Activated naive CD8-positive, alpha-beta T cell treated with anti-CD3 and anti-CD28 coated beads for 36 hours (primary cell): Measurements from ENCODE around the gene SLC6A9. TPM values are rescaled to one million over a fixed set of nuclear protein-coding genes. Genes with fewer than 3 reads are reported as not detected.

Experiments used
- DNase-seq: peaks from one replicate; pipeline ENCODE4 v3.0.0; 2021
- H3K27ac Mint-ChIP-seq: one replicate; pipeline ENCODE4 v1.8.0; 2022; ENCODE audit warnings: mild to moderate bottlenecking, moderate library complexity, mixed read lengths
- H3K27me3 Mint-ChIP-seq: one replicate; pipeline ENCODE4 v1.8.0; 2022; ENCODE audit warnings: mild to moderate bottlenecking, mixed read lengths
- H3K36me3 Mint-ChIP-seq: one replicate; pipeline ENCODE4 v1.8.0; 2021; ENCODE audit warnings: mild to moderate bottlenecking, mixed read lengths
- H3K4me1 Mint-ChIP-seq: one replicate; pipeline ENCODE4 v1.8.0; 2021; ENCODE audit warnings: mixed read lengths
- H3K4me3 Mint-ChIP-seq: one replicate; pipeline ENCODE4 v1.8.0; 2022; ENCODE audit warnings: mild to moderate bottlenecking, moderate library complexity, mixed read lengths
- H3K9me3 Mint-ChIP-seq: one replicate; pipeline ENCODE4 v1.8.0; 2022; ENCODE audit warnings: mixed read lengths
- total RNA-seq, 2 experiments: library from RNA; stranded (reverse); gene quantifications; one replicate each; pipeline ENCODE4 v1.2.3, GENCODE V29; 2021

Gene SLC6A9
- total RNA-seq, 2 experiments from 2014 or later = 13.5 to 14.8 TPM

DNA sequence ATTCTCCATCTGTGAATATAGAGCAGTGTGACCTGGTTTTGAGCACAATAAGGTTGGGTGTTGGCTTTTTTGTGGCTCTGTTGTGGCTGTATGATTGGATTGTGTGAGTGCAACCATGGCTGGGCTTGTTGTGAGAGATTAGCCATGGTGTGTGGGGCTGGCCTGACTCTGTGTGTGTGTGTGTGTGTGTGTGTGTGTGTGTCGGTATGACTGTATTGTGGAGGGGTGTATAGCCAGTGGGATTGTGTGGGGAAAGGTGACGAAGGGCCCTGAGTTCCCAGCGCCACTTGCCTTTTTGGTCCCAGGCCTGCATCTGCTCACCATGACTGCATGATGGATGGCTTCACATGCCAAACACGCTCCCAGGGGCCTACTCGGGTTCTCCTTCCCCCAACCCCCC is 5.9 kb upstream of the SLC6A9 start:
- H3K4me1 Mint-ChIP-seq = peaks cover 9% of the 10 kb centered on the region
- H3K36me3 Mint-ChIP-seq = no peaks in the 10 kb centered on the region
- H3K27ac Mint-ChIP-seq = no peak overlapping the region
- no peak for DNase-seq
- H3K9me3 Mint-ChIP-seq = no peaks in the 10 kb centered on the region
- H3K4me3 Mint-ChIP-seq = no peak overlapping the region
- no peaks in the 10 kb centered on the region for H3K27me3 Mint-ChIP-seq

DNA sequence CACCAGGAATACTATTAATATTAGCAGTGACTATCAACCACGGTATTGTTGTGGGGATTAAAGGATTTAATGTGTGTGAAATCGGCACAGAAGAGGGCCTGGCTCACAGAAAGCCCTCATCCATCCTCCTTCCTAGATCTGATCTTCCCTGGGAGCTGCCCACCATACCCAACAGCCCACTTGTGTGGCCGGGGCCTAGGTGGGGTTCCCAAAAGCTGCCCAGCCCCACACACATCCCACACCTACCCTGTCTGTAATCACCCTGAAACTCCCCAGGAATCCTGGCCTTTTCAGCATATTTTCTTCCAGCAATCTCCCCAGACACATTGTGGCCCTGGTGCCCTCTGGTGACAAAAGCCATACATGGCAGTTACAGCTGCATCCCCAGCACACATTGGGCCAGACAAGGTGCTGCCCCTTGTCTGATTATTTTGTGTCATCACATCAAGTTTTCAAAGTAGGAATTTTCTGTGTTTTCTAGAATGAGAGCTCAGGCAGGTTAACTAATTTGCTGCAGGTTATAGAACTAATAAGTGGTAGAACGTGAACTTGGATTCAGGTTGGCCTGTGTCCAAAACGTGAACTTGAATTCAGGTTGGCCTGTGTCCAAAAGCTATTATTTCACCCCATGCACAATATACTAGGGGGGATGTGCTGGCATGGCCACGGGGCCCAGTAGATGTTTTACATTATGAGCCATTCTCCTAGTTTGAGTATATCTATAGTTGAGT is 5.3 kb upstream of the SLC6A9 start:
- Mint-ChIP-seq H3K27ac (no peak overlapping the region), H3K27me3 (no peaks in the 10 kb centered on the region), H3K9me3 (no peaks in the 10 kb centered on the region), H3K36me3 (no peaks in the 10 kb centered on the region), H3K4me3 (no peak overlapping the region), H3K4me1 (peaks cover 9% of the 10 kb centered on the region)
- peak; percentile 68 for DNase-seq

DNA sequence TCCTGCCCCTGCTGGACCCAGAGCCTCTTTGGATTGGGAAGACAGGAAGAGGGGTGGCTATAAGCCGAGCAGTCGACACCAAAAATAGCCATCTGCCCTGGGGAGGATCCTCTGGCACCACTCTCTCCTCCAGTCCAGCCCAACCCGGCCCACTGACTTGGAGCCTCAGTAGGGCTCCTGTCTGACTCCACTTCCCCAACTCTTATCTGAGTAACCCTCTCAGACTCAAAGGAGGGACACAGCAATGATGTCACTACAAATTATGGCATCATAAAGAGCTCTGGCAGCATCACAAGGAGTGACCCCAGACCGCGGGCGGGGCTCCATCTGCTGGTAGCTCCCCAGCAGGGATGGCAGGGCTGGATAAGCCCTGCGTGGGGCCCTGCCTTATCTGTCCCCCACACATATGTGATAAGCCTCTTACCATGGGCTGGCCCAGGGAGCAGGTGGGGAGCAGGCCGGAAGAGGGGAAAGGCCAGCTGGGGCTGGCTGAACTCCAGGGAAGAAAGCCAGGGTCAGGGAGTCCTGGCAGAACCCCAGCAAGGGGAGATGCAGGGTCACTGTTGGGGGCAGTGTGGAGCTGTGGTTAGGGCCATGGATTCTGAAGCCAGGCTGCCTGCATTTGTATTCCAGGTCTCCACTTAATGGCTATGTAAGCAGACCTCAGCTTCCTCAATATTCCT is 4.6 kb upstream of the SLC6A9 start:
- Mint-ChIP-seq H3K27me3 (no peaks in the 10 kb centered on the region), H3K4me3 (no peak overlapping the region), H3K9me3 (no peaks in the 10 kb centered on the region), H3K36me3 (no peaks in the 10 kb centered on the region), H3K27ac (no peak overlapping the region), H3K4me1 (peaks cover 13% of the 10 kb centered on the region)
- DNase-seq = peak; percentile 14

DNA sequence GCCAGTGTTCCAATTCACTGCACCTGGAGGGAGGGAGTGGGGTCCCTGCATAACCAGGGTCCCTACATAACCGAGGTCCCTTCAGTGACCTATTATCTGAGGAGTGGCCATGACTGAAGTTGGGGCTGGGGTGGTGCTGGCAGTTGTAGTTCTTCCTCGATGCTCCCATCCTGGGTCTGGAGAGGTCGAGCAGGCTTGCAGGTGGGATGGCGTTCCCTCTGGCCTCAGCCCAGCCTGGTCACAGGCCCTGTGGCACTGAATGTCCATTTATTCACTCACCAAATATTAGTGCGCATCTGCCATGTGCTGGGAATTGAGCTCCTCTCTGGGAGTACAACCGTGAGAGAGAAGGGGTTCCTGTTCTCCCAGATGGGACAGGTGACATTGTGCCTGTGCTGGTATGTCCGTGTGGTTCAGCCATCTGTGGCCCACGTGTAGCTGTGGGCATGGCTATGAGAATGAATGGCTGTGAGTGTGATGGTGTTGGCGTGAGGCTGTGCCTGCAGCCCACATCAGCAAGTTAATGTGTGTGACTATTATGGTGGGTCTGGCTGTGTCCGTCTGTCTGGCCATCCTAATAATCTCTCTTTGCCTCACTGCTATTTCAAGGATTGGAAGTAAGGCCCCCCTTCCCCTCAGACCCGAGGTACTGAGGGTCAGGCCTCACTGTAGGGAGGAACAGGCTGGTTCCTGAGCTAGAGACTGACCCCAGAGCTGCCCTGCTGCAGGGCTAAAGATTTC is 3.9 kb upstream of the SLC6A9 start:
- no peaks in the 10 kb centered on the region for H3K36me3 Mint-ChIP-seq
- no peak overlapping the region for H3K27ac Mint-ChIP-seq
- H3K27me3 Mint-ChIP-seq = no peaks in the 10 kb centered on the region
- peaks cover 13% of the 10 kb centered on the region for H3K4me1 Mint-ChIP-seq
- no peaks in the 10 kb centered on the region for H3K9me3 Mint-ChIP-seq
- no peak overlapping the region for H3K4me3 Mint-ChIP-seq
- DNase-seq = no peak

- no peak overlapping the region for H3K27ac Mint-ChIP-seq
- H3K27me3 Mint-ChIP-seq = no peaks in the 10 kb centered on the region
- peaks cover 17% of the 10 kb centered on the region for H3K4me1 Mint-ChIP-seq
- H3K9me3 Mint-ChIP-seq = no peaks in the 10 kb centered on the region
- no peaks in the 10 kb centered on the region for H3K36me3 Mint-ChIP-seq
- no peak overlapping the region for H3K4me3 Mint-ChIP-seq
- DNase-seq = no peak
Observed at GRCh38 chr1:44034423-44034822, 3.2 kb upstream of the SLC6A9 start.

GRCh38 chr1:44033756-44034155 is 2.5 kb upstream of the SLC6A9 start:
- no peak overlapping the region for H3K27ac Mint-ChIP-seq
- DNase-seq = no peak
- H3K9me3 Mint-ChIP-seq = no peaks in the 10 kb centered on the region
- peaks cover 23% of the 10 kb centered on the region for H3K4me1 Mint-ChIP-seq
- no peaks in the 10 kb centered on the region for H3K27me3 Mint-ChIP-seq
- H3K4me3 Mint-ChIP-seq = no peak overlapping the region
- H3K36me3 Mint-ChIP-seq = peaks cover 3% of the 10 kb centered on the region

DNA sequence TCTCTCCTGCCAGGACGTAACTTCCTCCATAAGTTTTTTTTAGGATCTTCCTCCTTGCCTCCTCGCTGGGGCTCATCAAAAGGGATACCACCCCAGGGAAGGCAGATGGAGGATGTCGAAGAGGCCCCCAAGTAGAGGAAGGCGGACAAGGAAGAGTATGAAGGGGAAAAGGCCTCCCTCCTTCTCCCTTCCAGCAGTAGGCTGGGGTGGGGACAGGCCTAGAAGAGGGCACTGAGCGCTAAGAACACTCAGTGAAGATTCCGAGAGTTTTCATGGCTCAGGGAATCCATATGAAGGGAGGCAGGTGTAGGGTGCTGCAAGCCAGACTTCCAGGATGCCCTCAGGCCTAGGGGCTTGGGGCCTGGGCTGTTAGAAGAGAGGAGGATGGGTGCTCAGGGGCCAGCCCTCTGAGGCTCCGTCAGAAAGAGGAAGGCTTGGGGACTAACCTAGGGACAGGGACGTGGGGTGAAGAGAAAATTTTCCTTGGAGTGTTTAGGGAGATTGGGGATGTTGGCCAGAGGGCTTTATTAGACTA is 1.8 kb upstream of the SLC6A9 start:
- H3K27ac Mint-ChIP-seq = no peak overlapping the region
- no peaks in the 10 kb centered on the region for H3K27me3 Mint-ChIP-seq
- H3K9me3 Mint-ChIP-seq = no peaks in the 10 kb centered on the region
- no peak overlapping the region for H3K4me3 Mint-ChIP-seq
- H3K4me1 Mint-ChIP-seq = peaks cover 26% of the 10 kb centered on the region
- DNase-seq = no peak
- H3K36me3 Mint-ChIP-seq = peaks cover 6% of the 10 kb centered on the region

DNA sequence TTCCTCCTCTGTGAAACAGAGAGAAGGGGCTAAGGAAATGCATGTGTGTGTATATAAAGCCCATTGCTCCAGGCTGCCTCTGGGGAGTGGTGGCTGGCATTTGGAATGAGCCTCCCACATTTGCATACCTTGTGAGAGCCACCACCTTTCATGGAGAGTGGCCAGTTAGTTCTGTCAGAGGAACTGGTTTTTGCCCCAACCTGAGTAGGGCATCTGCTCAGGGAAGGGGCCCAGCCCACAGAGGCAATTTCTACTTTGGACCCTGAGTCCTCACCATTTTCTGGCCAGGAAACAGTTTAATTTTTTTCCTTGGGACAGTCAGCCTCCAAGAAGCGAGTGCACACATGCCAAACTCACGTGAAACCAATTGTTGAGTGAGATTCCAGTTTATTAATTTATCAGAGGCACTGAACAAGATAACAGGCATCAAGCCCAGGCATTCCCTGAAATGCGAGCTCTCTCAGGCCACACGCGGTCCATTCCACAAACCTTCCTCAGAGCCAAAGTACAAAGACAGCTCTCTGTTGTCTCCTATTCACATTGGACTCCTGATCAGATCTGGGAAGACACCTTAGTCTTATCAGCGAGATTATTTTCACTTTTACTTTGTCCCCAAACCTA is 1.0 kb upstream of the SLC6A9 start:
- H3K36me3 Mint-ChIP-seq = peaks cover 7% of the 10 kb centered on the region
- H3K27me3 Mint-ChIP-seq = no peaks in the 10 kb centered on the region
- H3K4me1 Mint-ChIP-seq = peaks cover 26% of the 10 kb centered on the region
- peak overlapping the region; percentile 87 for H3K4me3 Mint-ChIP-seq
- no peaks in the 10 kb centered on the region for H3K9me3 Mint-ChIP-seq
- H3K27ac Mint-ChIP-seq = no peak overlapping the region
- no peak for DNase-seq

DNA sequence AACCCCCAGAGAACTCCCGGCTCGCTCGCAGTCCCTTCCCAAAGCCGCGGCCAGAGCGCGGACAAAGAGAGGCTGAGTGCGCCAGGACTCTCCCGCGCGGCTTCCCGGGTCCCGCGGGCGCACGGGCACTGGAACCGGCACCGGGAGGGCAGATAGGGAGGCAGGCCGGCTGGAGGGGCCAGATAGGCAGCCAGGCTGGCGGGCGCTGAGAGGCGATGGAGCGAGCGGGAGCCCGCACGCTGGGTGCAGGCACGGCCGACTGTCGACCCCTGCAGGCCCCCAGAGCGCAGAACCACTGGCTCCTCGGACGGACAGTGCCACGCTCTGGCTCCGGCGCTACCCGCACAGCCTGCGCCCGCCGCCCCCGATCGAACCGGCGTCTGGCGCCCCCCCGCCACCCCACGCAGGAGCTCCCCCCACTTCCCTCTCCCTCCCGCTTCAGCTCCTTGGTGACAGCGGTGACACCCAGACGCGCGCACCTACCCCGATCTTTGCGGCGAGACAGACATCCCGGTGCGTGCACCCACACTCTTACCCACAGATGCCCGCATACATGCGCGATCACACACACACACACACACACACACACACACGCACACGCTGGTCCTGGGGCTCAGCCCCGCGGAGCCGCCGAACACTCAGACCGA is 534 bp downstream of the SLC6A9 start:
- DNase-seq = peak; percentile 64
- Mint-ChIP-seq H3K36me3 (peaks cover 8% of the 10 kb centered on the region), H3K27ac (peak overlapping the region; percentile 89), H3K4me1 (peaks cover 23% of the 10 kb centered on the region), H3K27me3 (no peaks in the 10 kb centered on the region), H3K9me3 (no peaks in the 10 kb centered on the region), H3K4me3 (peak overlapping the region; percentile 87)

GRCh38 chr1:44029911-44030604 is 1.2 kb downstream of the SLC6A9 start:
- H3K9me3 Mint-ChIP-seq = no peaks in the 10 kb centered on the region
- H3K4me3 Mint-ChIP-seq = peak overlapping the region; percentile 98
- H3K27me3 Mint-ChIP-seq = no peaks in the 10 kb centered on the region
- DNase-seq = peak; percentile 92
- peak overlapping the region; percentile 99 for H3K27ac Mint-ChIP-seq
- peaks cover 23% of the 10 kb centered on the region for H3K4me1 Mint-ChIP-seq
- H3K36me3 Mint-ChIP-seq = peaks cover 9% of the 10 kb centered on the region

DNA sequence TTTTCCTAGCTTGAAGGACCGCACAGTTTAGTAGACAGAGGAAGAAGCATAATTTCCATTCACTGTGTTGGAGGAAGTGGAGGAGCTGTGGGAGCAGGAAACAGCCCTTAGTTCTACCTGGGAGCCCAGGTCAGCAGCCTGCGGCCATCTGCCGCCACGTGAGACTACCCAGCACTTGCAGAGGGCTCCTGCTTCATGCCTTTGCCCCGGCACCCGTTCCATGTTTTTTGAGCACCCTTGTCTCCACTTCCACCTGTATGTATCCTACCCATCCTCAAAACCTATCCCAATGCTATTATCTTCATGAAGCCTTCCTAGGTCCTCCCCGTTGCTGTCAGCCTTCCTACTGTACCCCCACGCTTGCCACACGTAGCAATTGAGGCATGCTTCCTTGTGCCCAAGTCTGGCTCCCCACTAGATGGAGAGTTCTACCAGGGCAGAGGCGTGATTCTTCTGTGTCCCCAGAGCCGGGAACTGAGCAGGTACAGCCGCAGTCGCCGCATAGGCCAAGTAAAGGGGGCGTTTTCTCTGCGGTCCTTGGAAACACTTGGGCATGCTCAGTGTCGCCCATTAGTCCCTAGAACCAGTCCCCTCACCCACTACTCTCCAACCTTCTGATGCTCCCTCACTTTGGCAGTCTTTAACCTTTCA is 1.9 kb downstream of the SLC6A9 start:
- peaks cover 23% of the 10 kb centered on the region for H3K4me1 Mint-ChIP-seq
- no peak for DNase-seq
- peak overlapping the region; percentile 99 for H3K27ac Mint-ChIP-seq
- no peaks in the 10 kb centered on the region for H3K9me3 Mint-ChIP-seq
- peaks cover 12% of the 10 kb centered on the region for H3K36me3 Mint-ChIP-seq
- H3K4me3 Mint-ChIP-seq = peak overlapping the region; percentile 98
- H3K27me3 Mint-ChIP-seq = no peaks in the 10 kb centered on the region

- Mint-ChIP-seq H3K4me1 (peaks cover 18% of the 10 kb centered on the region), H3K9me3 (no peaks in the 10 kb centered on the region), H3K4me3 (no peak overlapping the region), H3K36me3 (peaks cover 18% of the 10 kb centered on the region), H3K27me3 (no peaks in the 10 kb centered on the region), H3K27ac (no peak overlapping the region)
- no peak for DNase-seq
Observed at GRCh38 chr1:44027320-44027719, 3.9 kb downstream of the SLC6A9 start.

DNA sequence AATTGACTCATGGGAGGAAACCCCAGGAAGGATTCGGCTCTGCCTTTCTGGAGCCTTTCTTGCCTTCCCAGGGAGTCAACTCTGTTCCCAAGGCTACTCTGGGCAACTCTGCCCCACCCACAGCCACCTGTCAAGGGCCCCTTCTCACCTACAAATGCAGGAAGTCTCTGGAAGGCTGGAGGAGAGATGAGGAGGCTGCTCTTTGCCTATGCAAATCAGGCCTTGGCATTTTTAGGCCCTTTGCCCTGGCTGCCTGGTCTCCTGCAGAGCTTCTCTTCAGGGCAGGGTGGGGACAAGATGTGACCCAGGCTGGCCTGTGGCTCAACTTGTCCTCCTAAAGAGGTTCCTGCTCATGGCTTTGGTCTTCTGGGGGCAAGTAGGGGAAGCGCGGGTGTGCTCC is 5.4 kb downstream of the SLC6A9 start:
- no peak overlapping the region for H3K4me3 Mint-ChIP-seq
- H3K4me1 Mint-ChIP-seq = peaks cover 14% of the 10 kb centered on the region
- H3K27ac Mint-ChIP-seq = no peak overlapping the region
- no peaks in the 10 kb centered on the region for H3K9me3 Mint-ChIP-seq
- peaks cover 21% of the 10 kb centered on the region for H3K36me3 Mint-ChIP-seq
- H3K27me3 Mint-ChIP-seq = no peaks in the 10 kb centered on the region
- DNase-seq = no peak
